SK-N-SH treated with all-trans-retinoic acid at 6 μM for 48 hours (cell line): ENCODE measurements around the gene DDX25.

ENCODE experiments used
- ATAC-seq: fragments of 200-7000 bp; cut with Tn5 transposase; 3 replicates; pipeline ENCODE4 v1.9.1; 2020; ENCODE audit warnings: mild to moderate bottlenecking, moderate library complexity
- ARNTL ChIP-seq: fragments of 450-650 bp; formaldehyde crosslinking; IDR thresholded peaks from 2 replicates; pipeline ENCODE4 v1.5.0; 2020; ENCODE audit warnings: low read depth, mild to moderate bottlenecking, moderate library complexity, borderline replicate concordance
- BACH2 ChIP-seq: fragments of 250-450 bp; sonication (Bioruptor Pico); IDR thresholded peaks from 2 replicates; pipeline ENCODE4 v1.9.0; 2021; ENCODE audit warnings: mild to moderate bottlenecking, borderline replicate concordance
- GLIS3 ChIP-seq: fragments of 250-450 bp; sonication (Bioruptor Pico); IDR thresholded peaks from 2 replicates; pipeline ENCODE4 v1.5.0; 2020; ENCODE audit warnings: mild to moderate bottlenecking, moderate library complexity
- PPARA ChIP-seq: fragments of 250-450 bp; sonication (Bioruptor Pico); IDR thresholded peaks from 2 replicates; pipeline ENCODE4 v1.5.0; 2020; ENCODE audit warnings: mild to moderate bottlenecking, borderline replicate concordance
- RARB ChIP-seq: fragments of 250-450 bp; sonication (Bioruptor Pico); IDR thresholded peaks from 2 replicates; pipeline ENCODE4 v1.8.0; 2021; ENCODE audit warnings: mild to moderate bottlenecking, moderate library complexity
- TCF4 ChIP-seq: fragments of 250-450 bp; sonication (Bioruptor Pico); IDR thresholded peaks from 2 replicates; pipeline ENCODE4 v1.8.0; 2021; ENCODE audit warnings: mild to moderate bottlenecking, moderate library complexity, borderline replicate concordance
- TOX ChIP-seq: fragments of 250-450 bp; sonication (Bioruptor Pico); IDR thresholded peaks from 2 replicates; pipeline ENCODE4 v1.8.0; 2021; ENCODE audit warnings: mild to moderate bottlenecking, moderate library complexity, borderline replicate concordance
- ZC3H10 ChIP-seq: fragments of 250-450 bp; sonication (Bioruptor Pico); IDR thresholded peaks from 2 replicates; pipeline ENCODE4 v1.5.1; 2021; ENCODE audit warnings: mild to moderate bottlenecking, moderate library complexity
- ZNF565 ChIP-seq: fragments of 450-650 bp; formaldehyde crosslinking; conservative IDR thresholded peaks from 2 replicates; pipeline ENCODE4 v1.5.0; 2020; ENCODE audit warnings: low read depth, mild to moderate bottlenecking, moderate library complexity
- ZNF70 ChIP-seq: fragments of 450-650 bp; formaldehyde crosslinking; IDR thresholded peaks from 2 replicates; pipeline ENCODE4 v1.5.0; 2020; ENCODE audit warnings: mild to moderate bottlenecking, moderate library complexity
- ZNF8 ChIP-seq: fragments of 450-650 bp; formaldehyde crosslinking; IDR thresholded peaks from 2 replicates; pipeline ENCODE4 v1.5.0; 2020; ENCODE audit warnings: mild to moderate bottlenecking, moderate library complexity
- TF ChIP-seq, protein P1 (sequence below): fragments of 250-450 bp; sonication (Bioruptor Pico); IDR thresholded peaks from 2 replicates; pipeline ENCODE4 v1.5.1; 2021; ENCODE audit warnings: mild to moderate bottlenecking, moderate library complexity
- TF ChIP-seq, protein P2 (sequence below): fragments of 250-450 bp; sonication (Bioruptor Pico); IDR thresholded peaks from 2 replicates; pipeline ENCODE4 v1.8.0; 2021; ENCODE audit warnings: low read depth, mild to moderate bottlenecking, moderate library complexity, borderline replicate concordance
- TF ChIP-seq, protein P3 (sequence below): fragments of 250-450 bp; sonication (Bioruptor Pico); IDR thresholded peaks from 2 replicates; pipeline ENCODE4 v1.8.0; 2020; ENCODE audit warnings: mild to moderate bottlenecking, moderate library complexity, borderline replicate concordance
- TF ChIP-seq, protein P4 (sequence below): fragments of 250-450 bp; sonication (Bioruptor Pico); IDR thresholded peaks from 2 replicates; pipeline ENCODE4 v1.5.1; 2020; ENCODE audit warnings: low read depth, mild to moderate bottlenecking, moderate library complexity
- TF ChIP-seq, protein P5 (sequence below): fragments of 250-450 bp; sonication (Bioruptor Pico); IDR thresholded peaks from 2 replicates; pipeline ENCODE4 v1.5.0; 2020; ENCODE audit warnings: mild to moderate bottlenecking, moderate library complexity

DDX25 gene

DNA sequence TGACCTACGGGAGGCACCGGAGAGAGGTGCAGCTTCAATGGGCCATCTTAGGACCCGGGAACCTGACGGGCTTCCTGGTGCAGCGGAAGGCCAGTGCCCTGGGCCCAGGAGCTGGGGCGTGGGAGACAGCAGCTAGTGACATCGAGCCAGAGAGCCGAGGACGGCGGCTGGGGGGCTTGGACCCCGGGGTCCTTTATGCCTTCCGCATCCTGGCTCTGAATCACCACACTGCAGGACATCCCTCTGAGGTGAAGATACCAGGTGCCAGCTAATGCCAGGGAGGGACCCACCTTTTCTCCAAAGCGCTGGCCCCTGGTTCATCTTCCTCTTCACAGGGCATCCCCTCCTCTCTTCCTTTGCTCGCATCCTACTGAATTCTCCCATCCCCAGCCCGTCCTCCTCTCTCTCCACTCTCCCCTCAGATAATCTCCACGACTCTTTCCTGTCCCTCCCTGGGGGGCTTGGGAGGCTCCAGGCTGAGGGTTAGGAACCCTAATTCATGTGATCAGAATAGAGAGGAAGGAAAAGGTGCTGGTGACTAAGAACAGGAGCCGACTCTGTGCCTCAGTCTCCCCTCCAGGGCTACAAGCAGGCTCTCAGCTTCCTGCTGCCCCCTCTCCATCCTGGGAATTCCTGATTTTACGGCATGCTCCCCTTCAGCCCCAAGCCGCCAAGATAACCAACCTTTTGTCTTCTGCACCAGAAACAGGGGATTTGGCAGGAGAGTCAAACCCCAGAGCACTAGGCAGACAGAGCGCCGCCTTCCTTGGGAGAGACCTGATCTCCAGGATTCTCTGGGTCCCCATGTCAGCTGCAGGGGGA is 50.0 kb downstream of the DDX25 start:
- ATAC-seq: no peak
- TF ChIP-seq, protein P1, sequence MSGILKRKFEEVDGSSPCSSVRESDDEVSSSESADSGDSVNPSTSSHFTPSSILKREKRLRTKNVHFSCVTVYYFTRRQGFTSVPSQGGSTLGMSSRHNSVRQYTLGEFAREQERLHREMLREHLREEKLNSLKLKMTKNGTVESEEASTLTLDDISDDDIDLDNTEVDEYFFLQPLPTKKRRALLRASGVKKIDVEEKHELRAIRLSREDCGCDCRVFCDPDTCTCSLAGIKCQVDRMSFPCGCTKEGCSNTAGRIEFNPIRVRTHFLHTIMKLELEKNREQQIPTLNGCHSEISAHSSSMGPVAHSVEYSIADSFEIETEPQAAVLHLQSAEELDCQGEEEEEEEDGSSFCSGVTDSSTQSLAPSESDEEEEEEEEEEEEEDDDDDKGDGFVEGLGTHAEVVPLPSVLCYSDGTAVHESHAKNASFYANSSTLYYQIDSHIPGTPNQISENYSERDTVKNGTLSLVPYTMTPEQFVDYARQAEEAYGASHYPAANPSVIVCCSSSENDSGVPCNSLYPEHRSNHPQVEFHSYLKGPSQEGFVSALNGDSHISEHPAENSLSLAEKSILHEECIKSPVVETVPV (CRISPR knock-in tag): no peak
- TF ChIP-seq RARB (CRISPR knock-in tag) (no peak), ARNTL (CRISPR knock-in tag) (no peak)
- TF ChIP-seq, protein P2, sequence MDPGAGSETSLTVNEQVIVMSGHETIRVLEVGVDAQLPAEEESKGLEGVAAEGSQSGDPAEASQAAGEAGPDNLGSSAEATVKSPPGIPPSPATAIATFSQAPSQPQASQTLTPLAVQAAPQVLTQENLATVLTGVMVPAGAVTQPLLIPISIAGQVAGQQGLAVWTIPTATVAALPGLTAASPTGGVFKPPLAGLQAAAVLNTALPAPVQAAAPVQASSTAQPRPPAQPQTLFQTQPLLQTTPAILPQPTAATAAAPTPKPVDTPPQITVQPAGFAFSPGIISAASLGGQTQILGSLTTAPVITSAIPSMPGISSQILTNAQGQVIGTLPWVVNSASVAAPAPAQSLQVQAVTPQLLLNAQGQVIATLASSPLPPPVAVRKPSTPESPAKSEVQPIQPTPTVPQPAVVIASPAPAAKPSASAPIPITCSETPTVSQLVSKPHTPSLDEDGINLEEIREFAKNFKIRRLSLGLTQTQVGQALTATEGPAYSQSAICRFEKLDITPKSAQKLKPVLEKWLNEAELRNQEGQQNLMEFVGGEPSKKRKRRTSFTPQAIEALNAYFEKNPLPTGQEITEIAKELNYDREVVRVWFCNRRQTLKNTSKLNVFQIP (CRISPR knock-in tag): no peak

DNA sequence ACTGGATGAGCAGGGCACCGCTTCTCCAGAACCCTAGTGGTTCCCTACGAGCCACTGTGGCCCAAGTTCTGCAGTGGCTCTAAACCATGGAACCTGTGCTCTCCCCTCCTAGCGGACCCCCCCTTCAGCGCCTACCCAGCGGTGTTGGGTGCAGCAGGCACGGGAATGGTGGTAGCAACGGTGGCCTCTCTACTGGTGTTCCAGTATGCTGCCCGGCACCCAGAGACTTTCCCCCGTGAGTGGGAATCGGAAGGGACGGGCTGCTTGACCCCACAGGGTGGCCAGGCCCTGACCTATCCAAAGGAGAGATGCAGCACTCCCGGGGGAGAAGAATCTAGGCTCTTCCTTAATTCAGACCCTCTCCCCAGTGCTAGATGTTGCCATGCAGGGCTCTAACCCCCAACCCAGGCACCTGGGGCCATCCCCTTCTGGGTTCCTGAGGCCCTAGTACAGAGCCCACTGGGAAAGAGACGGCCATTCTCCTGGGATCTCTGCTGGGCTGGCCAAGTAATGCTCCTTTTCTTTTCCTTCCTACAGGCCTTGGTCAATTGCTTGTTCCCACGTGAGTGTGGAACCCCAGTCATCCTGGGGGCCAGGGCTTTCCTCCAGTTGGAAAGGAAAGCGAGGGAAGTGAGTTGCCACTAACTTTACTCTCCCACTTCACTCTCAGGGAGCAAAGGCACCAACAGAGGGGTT is 50.8 kb downstream of the DDX25 start:
- ATAC-seq: no peak
- TF ChIP-seq ZNF8 (CRISPR knock-in tag) (no peak), ZC3H10 (no peak), PPARA (CRISPR knock-in tag) (no peak), TCF4 (no peak), ZNF565 (CRISPR knock-in tag) (no peak)
- TF ChIP-seq, protein P3, sequence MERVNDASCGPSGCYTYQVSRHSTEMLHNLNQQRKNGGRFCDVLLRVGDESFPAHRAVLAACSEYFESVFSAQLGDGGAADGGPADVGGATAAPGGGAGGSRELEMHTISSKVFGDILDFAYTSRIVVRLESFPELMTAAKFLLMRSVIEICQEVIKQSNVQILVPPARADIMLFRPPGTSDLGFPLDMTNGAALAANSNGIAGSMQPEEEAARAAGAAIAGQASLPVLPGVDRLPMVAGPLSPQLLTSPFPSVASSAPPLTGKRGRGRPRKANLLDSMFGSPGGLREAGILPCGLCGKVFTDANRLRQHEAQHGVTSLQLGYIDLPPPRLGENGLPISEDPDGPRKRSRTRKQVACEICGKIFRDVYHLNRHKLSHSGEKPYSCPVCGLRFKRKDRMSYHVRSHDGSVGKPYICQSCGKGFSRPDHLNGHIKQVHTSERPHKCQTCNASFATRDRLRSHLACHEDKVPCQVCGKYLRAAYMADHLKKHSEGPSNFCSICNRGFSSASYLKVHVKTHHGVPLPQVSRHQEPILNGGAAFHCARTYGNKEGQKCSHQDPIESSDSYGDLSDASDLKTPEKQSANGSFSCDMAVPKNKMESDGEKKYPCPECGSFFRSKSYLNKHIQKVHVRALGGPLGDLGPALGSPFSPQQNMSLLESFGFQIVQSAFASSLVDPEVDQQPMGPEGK (CRISPR knock-in tag): no peak
- TF ChIP-seq, protein P1 (CRISPR knock-in tag): no peak
- TF ChIP-seq, protein P2 (CRISPR knock-in tag): no peak
- TF ChIP-seq, all 23 proteins: peak for 0

DNA sequence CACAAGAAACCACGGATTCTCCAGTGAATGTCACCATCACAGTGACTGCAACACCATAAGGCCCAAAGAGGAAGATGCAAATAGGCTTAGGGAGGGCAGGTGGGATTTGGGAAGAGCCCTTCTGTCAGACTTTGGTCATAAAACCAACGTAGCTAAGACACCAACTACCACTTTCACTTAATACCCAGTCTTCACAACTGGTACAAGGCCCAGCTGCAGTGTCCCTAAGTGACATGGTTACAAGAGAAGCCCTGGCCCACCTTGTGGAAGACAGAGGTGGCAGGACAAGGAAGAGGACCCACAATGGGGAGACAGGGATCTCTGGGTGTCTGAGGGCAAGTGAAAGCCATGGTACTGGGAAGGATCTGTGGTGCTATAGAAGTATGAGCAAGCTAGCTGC is 51.5 kb downstream of the DDX25 start:
- TF ChIP-seq, protein P2 (CRISPR knock-in tag): no peak
- TF ChIP-seq RARB (CRISPR knock-in tag) (no peak), ZNF565 (CRISPR knock-in tag) (no peak), TCF4 (no peak)

DNA sequence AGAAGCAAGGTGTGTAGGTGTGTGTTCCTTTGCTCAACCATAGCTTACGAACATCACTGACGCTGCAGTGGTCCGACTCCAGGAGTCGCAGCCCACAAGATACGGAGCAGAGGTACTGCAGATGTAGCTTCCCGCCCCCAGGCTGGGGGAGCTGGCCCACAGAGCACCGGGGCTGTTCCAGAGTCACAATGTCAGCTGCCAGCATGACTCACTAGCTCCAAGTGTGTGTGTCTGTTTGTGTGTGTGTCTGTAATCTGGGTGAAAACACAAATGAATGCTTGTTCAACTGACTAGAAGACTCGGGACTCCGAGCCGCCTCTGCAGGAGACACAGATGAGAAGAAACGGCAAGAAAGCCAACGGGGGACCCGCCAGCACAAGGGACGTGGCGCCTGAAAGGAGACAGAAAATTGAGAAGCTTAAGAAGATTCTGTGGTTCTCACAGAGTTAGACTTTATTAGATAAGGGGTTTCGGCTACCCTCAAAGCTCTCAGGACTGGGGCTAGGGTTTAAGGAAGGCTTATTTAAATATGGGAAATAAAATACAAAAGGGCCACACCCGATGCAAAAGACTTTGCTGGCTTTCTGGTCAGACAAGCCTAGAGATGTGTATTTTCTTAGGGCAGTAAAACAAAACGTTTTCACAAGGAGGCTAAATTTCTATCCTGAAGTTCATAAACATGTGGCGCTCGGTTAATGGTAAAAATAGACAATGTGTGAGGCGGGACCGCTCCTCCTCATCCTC is 52.3 kb downstream of the DDX25 start:
- ATAC-seq: no peak
- TF ChIP-seq, protein P4, sequence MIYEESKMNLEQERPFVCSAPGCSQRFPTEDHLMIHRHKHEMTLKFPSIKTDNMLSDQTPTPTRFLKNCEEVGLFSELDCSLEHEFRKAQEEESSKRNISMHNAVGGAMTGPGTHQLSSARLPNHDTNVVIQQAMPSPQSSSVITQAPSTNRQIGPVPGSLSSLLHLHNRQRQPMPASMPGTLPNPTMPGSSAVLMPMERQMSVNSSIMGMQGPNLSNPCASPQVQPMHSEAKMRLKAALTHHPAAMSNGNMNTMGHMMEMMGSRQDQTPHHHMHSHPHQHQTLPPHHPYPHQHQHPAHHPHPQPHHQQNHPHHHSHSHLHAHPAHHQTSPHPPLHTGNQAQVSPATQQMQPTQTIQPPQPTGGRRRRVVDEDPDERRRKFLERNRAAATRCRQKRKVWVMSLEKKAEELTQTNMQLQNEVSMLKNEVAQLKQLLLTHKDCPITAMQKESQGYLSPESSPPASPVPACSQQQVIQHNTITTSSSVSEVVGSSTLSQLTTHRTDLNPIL (CRISPR knock-in tag): no peak
- TF ChIP-seq GLIS3 (no peak), PPARA (CRISPR knock-in tag) (no peak), BACH2 (CRISPR knock-in tag) (no peak), ZNF565 (CRISPR knock-in tag) (no peak), ZNF70 (CRISPR knock-in tag) (no peak), TOX (CRISPR knock-in tag) (no peak)
- TF ChIP-seq, protein P5, sequence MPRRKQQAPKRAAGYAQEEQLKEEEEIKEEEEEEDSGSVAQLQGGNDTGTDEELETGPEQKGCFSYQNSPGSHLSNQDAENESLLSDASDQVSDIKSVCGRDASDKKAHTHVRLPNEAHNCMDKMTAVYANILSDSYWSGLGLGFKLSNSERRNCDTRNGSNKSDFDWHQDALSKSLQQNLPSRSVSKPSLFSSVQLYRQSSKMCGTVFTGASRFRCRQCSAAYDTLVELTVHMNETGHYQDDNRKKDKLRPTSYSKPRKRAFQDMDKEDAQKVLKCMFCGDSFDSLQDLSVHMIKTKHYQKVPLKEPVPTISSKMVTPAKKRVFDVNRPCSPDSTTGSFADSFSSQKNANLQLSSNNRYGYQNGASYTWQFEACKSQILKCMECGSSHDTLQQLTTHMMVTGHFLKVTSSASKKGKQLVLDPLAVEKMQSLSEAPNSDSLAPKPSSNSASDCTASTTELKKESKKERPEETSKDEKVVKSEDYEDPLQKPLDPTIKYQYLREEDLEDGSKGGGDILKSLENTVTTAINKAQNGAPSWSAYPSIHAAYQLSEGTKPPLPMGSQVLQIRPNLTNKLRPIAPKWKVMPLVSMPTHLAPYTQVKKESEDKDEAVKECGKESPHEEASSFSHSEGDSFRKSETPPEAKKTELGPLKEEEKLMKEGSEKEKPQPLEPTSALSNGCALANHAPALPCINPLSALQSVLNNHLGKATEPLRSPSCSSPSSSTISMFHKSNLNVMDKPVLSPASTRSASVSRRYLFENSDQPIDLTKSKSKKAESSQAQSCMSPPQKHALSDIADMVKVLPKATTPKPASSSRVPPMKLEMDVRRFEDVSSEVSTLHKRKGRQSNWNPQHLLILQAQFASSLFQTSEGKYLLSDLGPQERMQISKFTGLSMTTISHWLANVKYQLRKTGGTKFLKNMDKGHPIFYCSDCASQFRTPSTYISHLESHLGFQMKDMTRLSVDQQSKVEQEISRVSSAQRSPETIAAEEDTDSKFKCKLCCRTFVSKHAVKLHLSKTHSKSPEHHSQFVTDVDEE (CRISPR knock-in tag): no peak

More for the DNA sequence above, 51.5 kb downstream of the DDX25 start:
- ATAC-seq: no peak
